T-helper 1 cell treated with Interleukin-12 subunit alpha and Interleukin-12 subunit beta and Interleukin-4 antibody, amounts not matched to agents 30 ng/mL and 1 ng/mL, for 36 hours (primary cell): ENCODE measurements around the gene WDR38. TPM values are rescaled to one million over a fixed set of nuclear protein-coding genes. Genes with fewer than 3 reads are reported as not detected.

Source experiments
- intact Hi-C: fragments of 100-400 bp; cut with micrococcal nuclease; formaldehyde crosslinking; loops from one replicate; pipeline ENCODE4 v1.15.1; 2024
- total RNA-seq: library from RNA; stranded (reverse); gene quantifications from 2 replicates; pipeline ENCODE4 v1.2.3, GENCODE V29; 2022

WDR38 gene
- total RNA-seq, 1 donor from 2014 or later, result not detected

- intact Hi-C loops, result no loop called here
Observed at GRCh38 chr9:124857533-124858162, 4.4 kb downstream of the WDR38 start.

- intact Hi-C loops, result no loop called here
Observed at GRCh38 chr9:124858330-124859046, 5.2 kb downstream of the WDR38 start.

GRCh38 chr9:124859803-124860581, 6.7 kb downstream of the WDR38 start:
- intact Hi-C loops, result loop anchor here (5.0 to 10.0 kb wide), 4 partner anchors 445 to 1945 kb away; partner anchors contain the start of genes MAPKAP1, PSMB7, ZBTB26 and ZBTB43

- intact Hi-C loops, result loop anchor here (5.0 to 10.0 kb wide), 4 partner anchors 446 to 1944 kb away; partner anchors contain the start of genes MAPKAP1, PSMB7, ZBTB26 and ZBTB43
Observed at GRCh38 chr9:124860582-124861341, 7.5 kb downstream of the WDR38 start.

GRCh38 chr9:124861342-124862229, 8.3 kb downstream of the WDR38 start, which contains the start of the genes ARPC5L and RPL35:
ARPC5L (plus strand) TSS chr9:124862130; CDS start chr9:124869291, 7,161 bp downstream.
RPL35 (minus strand) TSS chr9:124861957; CDS start chr9:124861912, 45 bp downstream.
- intact Hi-C loops, result loop anchor here (1.0 to 10.0 kb wide), 15 partner anchors 8 to 1943 kb away; partner anchors contain the start of genes GOLGA1, HSPA5, MAPKAP1 and NR6A1

- intact Hi-C loops, result loop anchor here (2.0 to 10.0 kb wide), 6 partner anchors 93 to 1941 kb away; partner anchors contain the start of genes MAPKAP1, NR6A1, PBX3 and PSMB7
Observed at GRCh38 chr9:124863371-124863871, 10.2 kb downstream of the WDR38 start.

- intact Hi-C loops, result loop anchor here (10.0 kb wide), 3 partner anchors 454 to 1936 kb away; partner anchors contain the start of genes PSMB7, ZBTB26 and ZBTB43
Observed at GRCh38 chr9:124868511-124869465, 15.5 kb downstream of the WDR38 start.

- intact Hi-C loops, result loop anchor here (10.0 kb wide), 3 partner anchors 455 to 1935 kb away; partner anchors contain the start of genes PSMB7, ZBTB26 and ZBTB43
Observed at GRCh38 chr9:124869466-124869985, 16.3 kb downstream of the WDR38 start.

- intact Hi-C loops, result loop anchor here (1.0 to 10.0 kb wide), 13 partner anchors 8 to 1935 kb away; partner anchors contain the start of genes ARPC5L, GAPVD1, GOLGA1 and HSPA5
Observed at GRCh38 chr9:124869986-124870560, 16.8 kb downstream of the WDR38 start.

GRCh38 chr9:124870723-124871122, 17.5 kb downstream of the WDR38 start:
- intact Hi-C loops, result loop anchor here (1.0 to 5.0 kb wide), 10 partner anchors 8 to 392 kb away; partner anchors contain the start of genes ARPC5L, GAPVD1, GOLGA1 and HSPA5

- intact Hi-C loops, result loop anchor here (2.0 to 5.0 kb wide), 3 partner anchors 330 to 391 kb away; partner anchors contain the start of genes GAPVD1, HSPA5 and RABEPK
Observed at GRCh38 chr9:124871156-124871561, 17.9 kb downstream of the WDR38 start.

GRCh38 chr9:124873664-124874063, 20.4 kb downstream of the WDR38 start:
- intact Hi-C loops, result loop anchor here (5.0 kb wide), 1 partner anchor 389 kb away; the partner anchor contains the start of gene GAPVD1

- intact Hi-C loops, result no loop called here
Observed at GRCh38 chr9:124875501-124875900, 22.2 kb downstream of the WDR38 start.

- intact Hi-C loops, result no loop called here
Observed at GRCh38 chr9:124877021-124877782, 23.9 kb downstream of the WDR38 start.

- intact Hi-C loops, result no loop called here
Observed at GRCh38 chr9:124878021-124878420, 24.8 kb downstream of the WDR38 start.

GRCh38 chr9:124878518-124878917, 25.3 kb downstream of the WDR38 start:
- intact Hi-C loops, result no loop called here
